HG02588 (cell line): Measurements from ENCODE around the gene TPPP.
"Not testable (repeated sequence)": the region's sequence is repeated elsewhere in the genome, so short reads cannot be mapped to it uniquely, and the experiment has no call there.

Experiments
- ATAC-seq: cut with Tn5 transposase; IDR thresholded peaks from one replicate; pipeline ENCODE4 v1.9.1; 2021; ENCODE audit warnings: mild to moderate bottlenecking, moderate library complexity; ENCODE audit not compliant: unreplicated experiment

Gene TPPP

DNA sequence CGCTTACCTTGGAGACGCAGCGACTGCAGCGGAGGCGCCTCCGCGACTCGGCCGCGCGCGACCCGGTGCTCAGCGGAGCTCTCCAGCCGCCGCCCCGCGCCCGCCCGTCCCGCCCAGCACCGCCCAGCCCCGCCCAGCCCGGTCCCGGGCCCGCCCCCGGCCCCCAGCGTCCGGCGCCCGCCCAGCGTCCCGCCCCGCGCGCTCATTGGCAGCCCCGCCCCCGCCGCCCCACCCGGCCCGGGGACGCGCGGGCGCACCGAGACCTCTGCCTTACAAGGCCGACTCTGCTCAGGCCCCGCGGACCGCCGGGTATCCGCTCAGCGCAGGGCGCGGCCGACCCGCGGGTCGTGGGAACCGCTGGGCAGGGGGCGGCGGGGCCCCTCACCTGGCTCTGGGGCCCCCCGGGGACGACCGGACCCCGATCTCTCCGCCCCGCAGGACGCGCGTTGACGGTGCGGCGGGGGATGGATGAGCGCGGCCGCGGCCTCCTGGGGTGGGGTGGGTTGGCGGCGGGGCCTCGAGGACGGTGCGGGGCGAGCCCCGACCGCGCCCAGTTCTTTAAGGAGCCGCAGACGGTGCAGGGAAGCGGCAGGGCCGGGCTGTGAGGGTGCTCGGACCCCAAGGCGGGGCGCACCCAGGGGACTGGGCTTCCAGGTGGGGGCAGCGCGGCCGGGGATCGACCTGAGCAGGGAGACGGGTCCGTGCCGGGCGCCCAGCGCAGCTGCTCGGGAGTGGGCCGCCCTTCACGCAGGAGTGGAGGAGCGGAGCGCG lies at the start of gene TPPP:
Gene TPPP, minus strand, starts transcription at position 82 of the 771 bp plus-strand sequence. CDS start 15,292 bp downstream, outside the sequence.
- ATAC-seq: peak; percentile 63

GRCh38 chr5:742276-742675 lies 49.1 kb upstream of the TPPP start:
- not testable (repeated sequence) for ATAC-seq

- not testable (repeated sequence) for ATAC-seq
Observed at GRCh38 chr5:734145-734544, 41.0 kb upstream of the TPPP start.

GRCh38 chr5:732754-733454 lies 39.8 kb upstream of the TPPP start:
- not testable (repeated sequence) for ATAC-seq

GRCh38 chr5:729225-729624 lies 36.1 kb upstream of the TPPP start:
- ATAC-seq: not testable (repeated sequence)

GRCh38 chr5:727087-727486 lies 33.9 kb upstream of the TPPP start:
- not testable (repeated sequence) for ATAC-seq

DNA sequence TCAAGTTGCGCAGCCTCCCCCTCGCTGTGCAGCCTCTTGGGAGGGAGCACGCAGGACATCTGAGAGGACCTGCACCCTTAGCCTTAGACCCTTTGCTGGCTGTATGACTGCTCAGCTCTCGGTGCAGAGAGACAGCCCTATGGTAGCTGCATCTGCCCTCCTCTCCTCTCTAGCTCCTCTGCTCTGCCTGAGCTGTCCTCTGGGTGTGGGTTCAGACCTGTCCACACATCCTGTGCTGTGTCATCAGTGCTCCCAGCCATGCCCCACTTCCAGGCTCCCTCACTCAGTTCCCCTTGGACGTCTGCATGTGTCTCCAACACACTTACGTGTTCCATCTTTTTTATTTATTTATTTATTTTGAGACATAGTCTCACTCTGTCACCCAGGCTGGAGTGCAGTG lies 30.7 kb upstream of the TPPP start:
- not testable (repeated sequence) for ATAC-seq

GRCh38 chr5:723309-723708 lies 30.2 kb upstream of the TPPP start:
- not testable (repeated sequence) for ATAC-seq

- ATAC-seq: not testable (repeated sequence)
Observed at GRCh38 chr5:719379-719778, 26.2 kb upstream of the TPPP start.

DNA sequence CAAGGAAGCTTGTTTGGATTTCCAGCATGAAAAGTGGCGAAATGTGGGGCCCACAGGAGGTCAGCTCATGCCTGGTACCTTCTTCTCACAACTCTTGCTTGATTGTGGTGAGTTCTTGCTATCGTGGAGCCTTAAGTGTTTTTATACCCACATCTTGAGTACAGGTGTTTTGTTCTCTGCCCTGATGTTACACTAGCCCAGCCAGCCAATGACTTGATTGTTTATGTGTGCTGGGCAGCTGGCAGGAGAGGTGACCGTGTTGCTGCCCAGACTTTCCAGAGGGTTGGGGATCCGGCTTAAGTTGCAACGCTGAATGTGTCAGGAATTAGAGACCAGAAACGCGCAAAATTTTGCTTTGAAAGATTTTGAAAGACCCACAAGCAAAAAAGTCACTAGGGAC lies 24.0 kb upstream of the TPPP start:
- no peak for ATAC-seq

GRCh38 chr5:716740-717139 lies 23.6 kb upstream of the TPPP start:
- not testable (repeated sequence) for ATAC-seq

DNA sequence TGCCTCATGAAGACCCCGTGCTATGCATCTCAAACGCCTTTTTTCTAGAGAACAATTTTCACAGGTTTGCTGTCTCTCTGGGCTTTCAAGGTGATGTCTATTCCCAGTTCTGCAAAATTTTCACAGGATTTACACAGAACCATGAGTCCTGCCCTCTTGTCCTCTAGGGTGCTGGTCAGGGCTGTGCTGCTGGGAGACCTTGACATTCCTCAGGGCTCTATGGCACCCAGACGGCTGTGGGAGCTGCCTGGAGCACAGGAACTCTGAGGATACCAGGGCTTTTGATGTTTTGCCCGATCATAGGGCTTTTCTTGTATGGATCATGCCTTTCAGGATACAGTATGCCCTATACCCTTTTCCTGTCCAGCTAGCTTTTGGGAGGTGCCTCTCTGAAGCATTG lies 22.5 kb upstream of the TPPP start:
- ATAC-seq: not testable (repeated sequence)

- ATAC-seq: not testable (repeated sequence)
Observed at GRCh38 chr5:714215-715118, 21.3 kb upstream of the TPPP start.

DNA sequence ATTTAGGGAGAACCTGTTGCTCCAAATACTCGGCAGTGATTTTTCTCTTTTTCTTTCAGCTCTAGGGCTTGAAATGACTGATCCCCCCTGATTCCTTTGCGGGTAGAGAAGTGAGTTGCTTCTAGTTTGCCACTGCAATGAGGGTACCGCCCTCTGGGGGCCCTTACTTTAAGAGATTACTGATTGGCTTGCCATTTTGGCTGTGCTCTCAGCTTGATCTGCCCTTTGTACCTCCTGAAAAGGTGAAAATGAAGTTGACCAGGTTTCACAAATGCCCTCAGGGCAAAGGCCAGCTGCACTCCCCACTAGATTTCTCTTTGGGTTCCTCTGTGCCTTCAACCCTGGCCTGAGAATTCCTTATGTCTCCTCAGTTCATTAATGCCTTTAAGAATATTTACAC lies 20.5 kb upstream of the TPPP start:
- not testable (repeated sequence) for ATAC-seq

GRCh38 chr5:708848-709517 lies 15.8 kb upstream of the TPPP start:
- not testable (repeated sequence) for ATAC-seq

DNA sequence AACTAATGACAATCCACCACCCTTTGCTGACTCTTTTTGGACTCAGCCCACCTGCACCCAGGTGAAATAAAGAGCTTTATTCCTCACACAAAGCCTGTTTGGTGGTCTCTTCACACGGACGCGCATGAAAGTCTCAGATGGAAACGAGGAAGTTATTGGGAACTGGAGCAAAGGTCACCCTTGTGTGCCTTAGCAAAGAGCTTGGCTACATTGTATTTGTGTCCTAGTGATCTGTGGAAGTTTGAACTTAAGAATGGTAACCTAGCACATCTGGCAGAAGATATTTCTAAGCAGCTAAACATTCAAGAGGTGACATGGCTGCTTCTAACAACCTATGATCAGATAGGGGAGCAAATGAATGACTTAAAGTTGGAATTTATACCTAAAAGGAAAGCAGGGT lies 15.2 kb upstream of the TPPP start:
- ATAC-seq: not testable (repeated sequence)

DNA sequence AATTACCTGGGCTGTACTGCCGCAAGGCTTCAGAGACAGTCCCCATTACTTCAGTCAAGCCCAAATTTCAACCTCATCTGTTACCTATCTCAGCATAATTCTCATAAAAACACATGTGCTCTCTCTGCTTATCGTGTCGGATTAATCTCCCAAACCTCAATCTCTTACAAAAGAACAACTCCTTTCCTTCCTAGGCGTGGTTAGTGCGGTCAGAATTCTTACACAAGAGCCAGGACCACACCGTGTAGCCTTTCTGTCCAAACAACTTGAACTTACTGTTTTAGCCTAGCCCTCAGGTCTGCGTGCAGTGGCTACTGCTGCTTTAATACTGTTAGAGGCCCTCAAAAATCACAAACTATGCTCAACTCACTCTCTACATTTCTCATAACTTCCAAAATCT lies 13.0 kb upstream of the TPPP start:
- not testable (repeated sequence) for ATAC-seq

DNA sequence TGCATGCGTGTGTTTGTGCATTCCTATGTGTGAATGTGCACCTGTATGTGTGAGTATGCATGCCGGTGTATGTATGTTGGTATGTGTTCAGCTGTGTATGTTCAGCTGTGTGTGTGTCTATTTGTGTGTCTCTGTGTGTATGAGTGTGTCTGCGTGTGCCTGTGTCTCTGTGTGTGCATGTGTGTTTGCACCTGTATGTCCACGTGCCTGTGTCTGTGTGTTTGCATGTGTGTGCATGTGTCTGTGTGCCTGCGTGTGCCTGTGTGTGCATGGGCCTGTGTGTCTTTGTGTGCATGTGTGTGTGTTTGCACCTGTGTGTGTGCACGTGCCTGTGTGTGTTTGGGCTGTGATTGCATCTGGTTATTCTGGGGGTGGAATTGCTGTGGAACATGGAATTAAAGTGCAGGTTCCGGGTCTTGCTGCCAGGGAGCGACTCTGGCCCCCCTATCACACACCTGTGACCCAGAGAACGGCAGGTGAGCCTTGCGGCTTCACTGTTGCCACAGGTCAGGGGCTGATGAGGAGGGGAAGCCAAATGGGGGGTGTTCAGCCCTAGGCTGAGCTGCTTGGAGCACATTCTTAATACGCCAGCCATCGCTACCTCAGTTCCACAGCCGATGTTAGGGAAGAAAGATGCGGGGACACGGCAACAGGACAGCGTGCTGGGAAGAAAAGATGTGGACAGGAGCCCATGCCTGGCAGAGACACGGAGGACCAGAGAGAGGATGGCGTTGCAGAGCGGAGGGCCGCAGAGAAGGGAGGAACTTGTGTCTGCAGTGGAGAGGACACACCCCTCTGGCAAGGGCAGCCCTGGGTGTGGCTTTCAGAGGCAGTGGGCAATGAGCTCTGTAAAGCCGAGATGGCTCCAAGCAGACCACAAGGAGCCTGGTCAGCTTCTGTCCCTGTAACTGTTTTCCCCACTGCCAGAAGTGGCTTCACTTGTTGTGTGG lies 3.9 kb upstream of the TPPP start:
- ATAC-seq: not testable (repeated sequence)

DNA sequence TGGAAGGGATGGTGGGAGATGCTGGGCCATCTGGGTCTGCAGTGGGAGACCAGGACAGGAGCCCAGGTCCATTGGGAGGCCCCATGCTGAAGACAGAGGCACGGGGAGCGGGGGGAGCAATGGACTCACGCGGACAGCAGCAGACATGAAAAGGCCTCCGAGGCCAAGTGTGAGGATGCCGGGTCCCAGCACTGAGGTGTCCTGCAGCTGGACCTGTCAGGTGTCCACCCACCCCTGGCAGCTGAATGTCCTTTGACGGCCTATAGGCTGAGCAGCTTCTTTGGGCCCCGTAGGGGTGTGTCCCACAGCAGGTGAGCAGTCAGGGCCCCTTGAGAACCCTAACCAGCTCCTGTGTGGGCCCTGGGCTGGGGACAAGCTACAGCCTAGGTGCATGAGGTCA lies 3.0 kb upstream of the TPPP start:
- not testable (repeated sequence) for ATAC-seq
